Sigmoid colon (tissue), 7 donors: ENCODE results near the gene TSPYL1. TPM values are rescaled to one million over a fixed set of nuclear protein-coding genes. Genes with fewer than 3 reads are reported as not detected.
"Not testable (repeated sequence)": the region's sequence is repeated elsewhere in the genome, so short reads cannot be mapped to it uniquely, and the experiment has no call there.

Source experiments
- DNase-seq: peaks from one replicate; pipeline ENCODE4 v3.0.0-alpha.2; 2019
- H3K27ac ChIP-seq, 4 donors: fragments of 200-600 bp; sonication (generic); one replicate each; pipeline ENCODE4 v1.5.1; 2016 to 2019; ENCODE audit warnings: mild to moderate bottlenecking in 1 of 4
- H3K27me3 ChIP-seq, 3 donors: fragments of 200-600 bp; sonication (generic); one replicate each; pipeline ENCODE4 v1.5.1; 2019; ENCODE audit warnings: mild to moderate bottlenecking in 1 of 3
- H3K36me3 ChIP-seq, 4 donors: fragments of 200-600 bp; sonication (generic); one replicate each; pipeline ENCODE4 v1.5.1; 2016 to 2019
- H3K4me1 ChIP-seq, 4 donors: fragments of 200-600 bp; sonication (generic); one replicate each; pipeline ENCODE4 v1.5.1; 2017 to 2019
- H3K4me3 ChIP-seq, 4 donors: fragments of 200-600 bp; sonication (generic); one replicate each; pipeline ENCODE4 v1.5.1; 2017 to 2019; ENCODE audit warnings: mild to moderate bottlenecking in 2 of 4, moderate library complexity in 1 of 4
- H3K9me3 ChIP-seq, 4 donors: fragments of 200-600 bp in 3 of 4; sonication (generic) in 3 of 4; one replicate each; pipeline versions ENCODE4 v1.5.1 to v1.6.1; 2013 to 2019
- CTCF ChIP-seq, 4 experiments: fragments of 450-650 bp in 3 of 4; fragments of 200-600 bp in 1 of 4; IDR thresholded peaks; one replicate each; pipeline ENCODE4 v1.5.1; 2016 to 2019; ENCODE audit warnings: antibody characterized with exemption in 4 of 4, mild to moderate bottlenecking in 3 of 4, moderate library complexity in 2 of 4
- EP300 ChIP-seq, 4 donors: sonication (generic); formaldehyde crosslinking; IDR thresholded peaks; one replicate each; pipeline ENCODE4 v1.6.1; 2017; ENCODE audit warnings: antibody characterized with exemption in 4 of 4
- POLR2A ChIP-seq, 2 donors: fragments of 450-650 bp; IDR thresholded peaks; one replicate each; pipeline ENCODE4 v1.6.1; 2016; ENCODE audit warnings: antibody characterized with exemption in 2 of 2, mild to moderate bottlenecking in 2 of 2, moderate library complexity in 2 of 2
- POLR2AphosphoS5 ChIP-seq, 4 donors: sonication (generic); formaldehyde crosslinking; IDR thresholded peaks; one replicate each; pipeline ENCODE4 v1.6.1; 2017; ENCODE audit warnings: antibody characterized with exemption in 4 of 4
- WGBS, 2 donors: extraction: QIAGEN DNeasy Blood & Tissue Kit; methylation state at CpG; one replicate each; pipeline ENCODE4 v1.1.7; 2013; 5-methylcytosine and 5-hydroxymethylcytosine counted together
- intact Hi-C: fragments of 100-400 bp; cut with DNase I; formaldehyde crosslinking; loops from one replicate; pipeline ENCODE4 v1.15.1; 2023
- polyA plus RNA-seq, 3 donors: library from polyadenylated mRNA; stranded (reverse); fragments of 200-250 nt; gene quantifications; one replicate each; pipeline ENCODE4 v1.2.3, GENCODE V29; 2013
- total RNA-seq, 4 donors: library from RNA; depleted of rRNA; stranded (reverse); fragments of >200 nt; gene quantifications; one replicate each; pipeline ENCODE4 v1.1.0, GENCODE V29; 2016
- donor health status: healthy with polysubstance abuse.
- donor health status: Bipolar disorder and iron deficiency.
- donor health status: healthy.

TSPYL1 gene
- total and polyA plus RNA-seq, 7 donors: 24.6 to 79.6 (median 52.8) TPM

DNA sequence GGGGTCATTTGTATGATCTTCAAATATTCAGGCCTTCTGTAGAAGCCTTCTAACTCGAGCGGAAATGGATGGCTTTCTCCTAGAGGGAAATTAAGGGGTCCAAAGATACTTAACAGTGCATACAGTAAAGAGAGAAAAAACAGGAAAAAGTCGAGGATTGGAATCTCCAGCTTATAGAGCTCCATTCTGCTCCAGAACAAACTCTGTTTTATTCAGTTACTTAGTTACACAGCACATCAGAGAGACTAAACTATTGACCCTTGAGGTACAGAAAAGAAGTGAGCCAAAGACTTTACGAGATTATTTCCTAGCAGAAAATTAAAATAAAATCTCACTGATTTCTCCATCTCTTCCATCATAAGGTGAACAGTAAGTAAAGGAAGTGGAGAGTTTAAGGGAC is 47.3 kb upstream of the TSPYL1 start:
- Histone ChIP-seq H3K36me3 (no peaks in the 10 kb centered on the region), H3K4me3 (no peak overlapping the region), H3K27me3 (no peaks in the 10 kb centered on the region), H3K4me1 (peaks cover 0 to 12% (median 9%) of the 10 kb centered on the region in 4 donors), H3K27ac (peak overlapping the region in 1 of 4 donors; percentile 1), H3K9me3 (no peaks in the 10 kb centered on the region)
- intact Hi-C loops: no loop called here
- TF ChIP-seq POLR2AphosphoS5 (IDR thresholded peaks at IDR 0.05): no peak
- TF ChIP-seq POLR2A (IDR thresholded peaks at IDR 0.05): no peak
- TF ChIP-seq EP300 (IDR thresholded peaks at IDR 0.05): no peak
- TF ChIP-seq CTCF (IDR thresholded peaks at IDR 0.05): no peak
- no peak for DNase-seq
- WGBS, 2 donors: 75 to 76% methylated on average over 4 of the region's 4 CpGs

- H3K4me1 ChIP-seq: peaks cover 0 to 12% (median 9%) of the 10 kb centered on the region in 4 donors
- peak overlapping the region in 1 of 4 donors; percentile 27 for H3K27ac ChIP-seq
- intact Hi-C loops: no loop called here
- TF ChIP-seq EP300 (IDR thresholded peaks at IDR 0.05) (no peak), CTCF (IDR thresholded peaks at IDR 0.05) (no peak), POLR2AphosphoS5 (IDR thresholded peaks at IDR 0.05) (no peak), POLR2A (IDR thresholded peaks at IDR 0.05) (no peak)
- DNase-seq: no peak
- no peak overlapping the region for H3K4me3 ChIP-seq
- H3K36me3 ChIP-seq: no peaks in the 10 kb centered on the region
- no peaks in the 10 kb centered on the region for H3K9me3 ChIP-seq
- 85 to 96% methylated on average over 7 of the region's 7 CpGs for WGBS, 2 donors
- H3K27me3 ChIP-seq: no peaks in the 10 kb centered on the region
These were observed 46.5 kb upstream of the TSPYL1 start for GRCh38 chr6:116326181-116326671.

- H3K9me3 ChIP-seq, intact Hi-C loops, H3K36me3 ChIP-seq, H3K27me3 ChIP-seq, H3K27ac ChIP-seq, DNase-seq, H3K4me3 ChIP-seq: not testable (repeated sequence)
- WGBS, 2 donors: 95 to 96% methylated on average over 11 of the region's 11 CpGs
- H3K4me1 ChIP-seq: peaks cover 0 to 12% (median 9%) of the 10 kb centered on the region in 4 donors
These were observed 46.0 kb upstream of the TSPYL1 start for GRCh38 chr6:116325634-116326132.

GRCh38 chr6:116323863-116324262 is 44.1 kb upstream of the TSPYL1 start:
- DNase-seq: no peak
- H3K27ac ChIP-seq: no peak overlapping the region
- H3K4me1 ChIP-seq: peaks cover 0 to 12% (median 9%) of the 10 kb centered on the region in 4 donors
- no peaks in the 10 kb centered on the region for H3K36me3 ChIP-seq
- no peak overlapping the region for H3K4me3 ChIP-seq
- 95% methylated on average over 1 of the region's 1 CpG for WGBS, 2 donors
- H3K9me3 ChIP-seq: no peaks in the 10 kb centered on the region
- no peak for TF ChIP-seq CTCF (IDR thresholded peaks at IDR 0.05)
- TF ChIP-seq EP300 (IDR thresholded peaks at IDR 0.05): no peak
- no peak for TF ChIP-seq POLR2A (IDR thresholded peaks at IDR 0.05)
- TF ChIP-seq POLR2AphosphoS5 (IDR thresholded peaks at IDR 0.05): no peak
- H3K27me3 ChIP-seq: no peaks in the 10 kb centered on the region
- intact Hi-C loops: no loop called here

DNA sequence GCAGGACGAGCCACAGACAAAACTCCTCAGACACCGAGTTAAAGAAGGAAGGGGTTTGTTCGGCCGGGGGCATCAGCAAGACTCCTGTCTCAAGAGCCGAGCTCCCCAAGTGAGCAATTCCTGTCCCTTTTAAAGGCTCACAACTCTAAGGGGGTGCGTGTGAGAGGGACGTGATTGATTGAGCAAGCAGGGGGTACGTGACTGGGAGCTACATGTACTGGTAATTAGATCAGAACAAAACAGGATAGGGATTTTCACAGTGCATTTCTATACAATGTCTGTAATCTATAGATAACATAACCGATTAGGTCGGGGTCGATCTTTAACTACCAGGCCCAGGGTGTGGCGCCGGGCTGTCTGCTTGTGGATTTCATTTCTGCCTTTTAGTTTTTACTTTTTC is 42.2 kb upstream of the TSPYL1 start:
- H3K27me3 ChIP-seq, H3K4me1 ChIP-seq, H3K27ac ChIP-seq, H3K9me3 ChIP-seq, H3K4me3 ChIP-seq, DNase-seq, intact Hi-C loops, H3K36me3 ChIP-seq: not testable (repeated sequence)
- WGBS, 2 donors: 91 to 96% methylated on average over 13 of the region's 13 CpGs
